OCI-LY7 (cell line): ENCODE data around the gene LRRC7. TPM values are rescaled to one million over a fixed set of nuclear protein-coding genes. Genes with fewer than 3 reads are reported as not detected.
A peak's percentile ranks its signal among the peaks of the same experiment; 100 is the strongest.

Source experiments
- BruUV-seq: library from RNA; stranded (reverse); fragments of 400-500 nt; replicated peaks from 2 replicates; lab custom pipeline; 2021; lab: Mats Ljungman, UMichigan
- CTCF ChIA-PET: fragments of 300-600 bp; sonication (Branson Sonifier 250); formaldehyde crosslinking; loops from one replicate; lab custom pipeline; 2022; ENCODE audit warnings: antibody characterized with exemption; ENCODE audit not compliant: unreplicated experiment; lab: Charles Lee
- POLR2A ChIA-PET: fragments of 300-600 bp; sonication (Branson Sonifier 250); formaldehyde crosslinking; loops from one replicate; lab custom pipeline; 2022; ENCODE audit warnings: antibody characterized with exemption; lab: Charles Lee
- DNase-seq: peaks from one replicate; pipeline ENCODE4 v3.0.0-alpha.2; 2015; ENCODE audit warnings: low spot score
- H2AFZ ChIP-seq: fragments of 200-600 bp; sonication (generic), shearing (Covaris generic); 2 replicates; pipeline ENCODE4 v1.6.1; 2014; ENCODE audit warnings: mild to moderate bottlenecking, antibody characterized with exemption, low read length, moderate library complexity
- H3K27ac ChIP-seq: fragments of 200-600 bp; sonication (generic); 2 replicates; pipeline ENCODE4 v1.5.1; 2014; ENCODE audit warnings: mixed run types, low read depth, mild to moderate bottlenecking, moderate library complexity, low read length, inconsistent platforms; ENCODE audit not compliant: poor library complexity, severe bottlenecking
- H3K36me3 ChIP-seq: fragments of 200-600 bp; sonication (generic); 2 replicates; pipeline ENCODE4 v1.6.1; 2014; ENCODE audit warnings: mild to moderate bottlenecking, antibody characterized with exemption, low read length, moderate library complexity, mixed read lengths; ENCODE audit not compliant: insufficient read depth
- H3K4me1 ChIP-seq: fragments of 200-600 bp; sonication (generic); 2 replicates; pipeline ENCODE4 v1.5.1; 2014; ENCODE audit warnings: mild to moderate bottlenecking, low read length; ENCODE audit not compliant: insufficient read depth, poor library complexity, severe bottlenecking
- H3K4me2 ChIP-seq: fragments of 200-600 bp; sonication (generic); 2 replicates; pipeline ENCODE4 v1.6.1; 2014; ENCODE audit warnings: mild to moderate bottlenecking, low read length
- H3K4me3 ChIP-seq: fragments of 200-600 bp; sonication (generic); 2 replicates; pipeline ENCODE4 v1.5.1; 2014; ENCODE audit warnings: mild to moderate bottlenecking, low read depth, low read length; ENCODE audit not compliant: poor library complexity, severe bottlenecking
- H3K79me2 ChIP-seq: fragments of 200-600 bp; sonication (generic); 2 replicates; pipeline ENCODE4 v1.6.1; 2016; ENCODE audit warnings: low read depth, mild to moderate bottlenecking, low read length, moderate library complexity, mixed read lengths; ENCODE audit not compliant: insufficient read depth
- H3K9me2 ChIP-seq: fragments of 200-600 bp; sonication (generic); 2 replicates; pipeline ENCODE4 v1.6.1; 2016; ENCODE audit warnings: mild to moderate bottlenecking, low read length, mixed read lengths; ENCODE audit not compliant: insufficient read depth
- H3K9me3 ChIP-seq: fragments of 200-600 bp; sonication (generic); 2 replicates; pipeline ENCODE4 v1.6.1; 2014; ENCODE audit warnings: mild to moderate bottlenecking, mixed run types, low read length, mixed read lengths
- H4K20me1 ChIP-seq: fragments of 200-600 bp; sonication (generic); 2 replicates; pipeline ENCODE4 v1.6.1; 2014; ENCODE audit warnings: mild to moderate bottlenecking, antibody characterized with exemption, low read length, moderate library complexity, mixed read lengths; ENCODE audit not compliant: insufficient read depth
- EZH2phosphoT487 ChIP-seq: fragments of 200-600 bp; sonication (generic); IDR thresholded peaks from 2 replicates; pipeline ENCODE4 v1.6.1; 2018; ENCODE audit warnings: low read depth, borderline replicate concordance, mild to moderate bottlenecking, mixed run types, antibody characterized with exemption, low read length, moderate library complexity, mixed read lengths
- intact Hi-C: fragments of 100-400 bp; cut with micrococcal nuclease; formaldehyde crosslinking; loops from one replicate; pipeline ENCODE4 v1.10.0; 2022; ENCODE audit not compliant: unreplicated experiment
- total RNA-seq, 2 experiments: library from RNA; depleted of rRNA in 1 of 2; stranded (reverse); fragments of >200 nt in 1 of 2; shearing (Covaris generic) in 1 of 2; gene quantifications; 2 replicates each; pipeline ENCODE4 v1.2.3, GENCODE V29; 2014 to 2022
- TF ChIP-seq, protein P1 (sequence below): fragments of 200-600 bp; sonication (generic); conservative IDR thresholded peaks from 2 replicates; pipeline ENCODE4 v1.5.1; 2014; ENCODE audit warnings: mild to moderate bottlenecking, antibody characterized with exemption, low read length, moderate library complexity, mixed read lengths

LRRC7 gene
- total RNA-seq, 2 experiments from 2014 or later = not detected

DNA sequence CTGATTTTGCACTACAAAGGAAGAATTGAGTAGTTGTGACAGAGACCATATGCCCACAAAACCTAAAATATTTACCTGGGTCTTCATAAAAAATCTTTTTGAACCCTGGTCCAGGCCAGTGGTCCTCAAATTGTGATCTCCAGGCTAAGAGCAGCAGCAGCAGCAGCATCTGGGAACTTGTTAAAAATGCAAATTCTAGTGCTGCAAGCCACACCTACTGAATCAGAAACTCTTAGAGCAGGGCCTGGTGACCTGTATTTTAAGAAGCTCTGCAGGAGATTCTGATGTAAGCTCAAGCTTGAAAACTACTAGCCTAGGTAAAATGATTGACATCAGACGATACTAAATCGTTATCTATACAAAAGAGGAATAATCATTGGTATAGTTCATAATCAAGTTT is 112.2 kb downstream of the LRRC7 start:
- Histone ChIP-seq H2AFZ (no peak overlapping the region), H3K36me3 (no peaks in the 10 kb centered on the region), H3K9me2 (no peaks in the 10 kb centered on the region), H3K27ac (no peak overlapping the region), H3K4me1 (no peaks in the 10 kb centered on the region), H3K9me3 (no peaks in the 10 kb centered on the region), H4K20me1 (no peaks in the 10 kb centered on the region), H3K79me2 (no peaks in the 10 kb centered on the region), H3K4me3 (no peak overlapping the region), H3K4me2 (no peak overlapping the region)
- no TSS peak for BruUV-seq
- ChIA-PET POLR2A (interaction anchor here (0.7 kb wide), 1 partner anchor 985 kb away, joined by 3 read pairs; no protein-coding TSS in a partner anchor), CTCF (no interaction called here)
- TF ChIP-seq EZH2phosphoT487 = no peak
- TF ChIP-seq, protein P1, sequence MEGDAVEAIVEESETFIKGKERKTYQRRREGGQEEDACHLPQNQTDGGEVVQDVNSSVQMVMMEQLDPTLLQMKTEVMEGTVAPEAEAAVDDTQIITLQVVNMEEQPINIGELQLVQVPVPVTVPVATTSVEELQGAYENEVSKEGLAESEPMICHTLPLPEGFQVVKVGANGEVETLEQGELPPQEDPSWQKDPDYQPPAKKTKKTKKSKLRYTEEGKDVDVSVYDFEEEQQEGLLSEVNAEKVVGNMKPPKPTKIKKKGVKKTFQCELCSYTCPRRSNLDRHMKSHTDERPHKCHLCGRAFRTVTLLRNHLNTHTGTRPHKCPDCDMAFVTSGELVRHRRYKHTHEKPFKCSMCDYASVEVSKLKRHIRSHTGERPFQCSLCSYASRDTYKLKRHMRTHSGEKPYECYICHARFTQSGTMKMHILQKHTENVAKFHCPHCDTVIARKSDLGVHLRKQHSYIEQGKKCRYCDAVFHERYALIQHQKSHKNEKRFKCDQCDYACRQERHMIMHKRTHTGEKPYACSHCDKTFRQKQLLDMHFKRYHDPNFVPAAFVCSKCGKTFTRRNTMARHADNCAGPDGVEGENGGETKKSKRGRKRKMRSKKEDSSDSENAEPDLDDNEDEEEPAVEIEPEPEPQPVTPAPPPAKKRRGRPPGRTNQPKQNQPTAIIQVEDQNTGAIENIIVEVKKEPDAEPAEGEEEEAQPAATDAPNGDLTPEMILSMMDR = no peak
- intact Hi-C loops = no loop called here
- no peak for DNase-seq

DNA sequence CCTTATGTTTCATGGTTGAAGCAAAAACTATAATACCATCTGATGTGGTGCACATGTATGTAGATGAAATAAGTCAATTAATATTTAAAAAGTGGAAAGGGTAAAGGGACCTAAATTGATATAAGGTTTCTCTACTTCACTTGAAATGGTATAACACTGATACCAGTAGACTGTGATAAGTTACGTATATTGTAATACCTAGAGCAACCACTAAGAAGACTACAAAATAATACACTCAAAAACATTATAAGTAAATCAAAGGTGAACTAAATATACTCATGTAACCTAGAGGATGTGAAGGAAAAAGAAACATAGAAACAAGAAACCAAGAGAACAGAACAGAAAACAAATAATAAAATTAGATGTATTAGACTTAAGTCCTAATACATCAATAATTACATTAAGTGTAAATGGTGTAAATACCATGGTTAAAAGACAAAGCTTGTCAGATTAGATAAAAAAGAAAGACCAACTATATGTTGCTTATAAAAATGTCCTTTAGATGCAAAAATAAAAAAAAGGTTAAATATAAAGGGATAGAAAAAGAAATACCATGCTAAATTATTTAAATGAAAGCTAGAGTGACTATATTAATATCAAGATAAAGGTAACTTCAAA is 118.8 kb downstream of the LRRC7 start:
- BruUV-seq = no TSS peak
- no peak for DNase-seq
- no peaks in the 10 kb centered on the region for H3K9me2 ChIP-seq
- H4K20me1 ChIP-seq = no peaks in the 10 kb centered on the region
- no peaks in the 10 kb centered on the region for H3K79me2 ChIP-seq
- ChIA-PET POLR2A (interaction anchor here (0.6 kb wide), 1 partner anchor 378 kb away, joined by 4 read pairs; no protein-coding TSS in a partner anchor), CTCF (no interaction called here)
- no peak overlapping the region for H2AFZ ChIP-seq
- no peak overlapping the region for H3K27ac ChIP-seq
- intact Hi-C loops = no loop called here
- no peaks in the 10 kb centered on the region for H3K4me1 ChIP-seq
- TF ChIP-seq, protein P1 = 0 out of 2 replicates have a peak, but pooled peaks have one; percentile 14
- TF ChIP-seq EZH2phosphoT487 = no peak
- H3K4me3 ChIP-seq = no peak overlapping the region
- H3K4me2 ChIP-seq = no peak overlapping the region
- no peaks in the 10 kb centered on the region for H3K9me3 ChIP-seq
- no peaks in the 10 kb centered on the region for H3K36me3 ChIP-seq

DNA sequence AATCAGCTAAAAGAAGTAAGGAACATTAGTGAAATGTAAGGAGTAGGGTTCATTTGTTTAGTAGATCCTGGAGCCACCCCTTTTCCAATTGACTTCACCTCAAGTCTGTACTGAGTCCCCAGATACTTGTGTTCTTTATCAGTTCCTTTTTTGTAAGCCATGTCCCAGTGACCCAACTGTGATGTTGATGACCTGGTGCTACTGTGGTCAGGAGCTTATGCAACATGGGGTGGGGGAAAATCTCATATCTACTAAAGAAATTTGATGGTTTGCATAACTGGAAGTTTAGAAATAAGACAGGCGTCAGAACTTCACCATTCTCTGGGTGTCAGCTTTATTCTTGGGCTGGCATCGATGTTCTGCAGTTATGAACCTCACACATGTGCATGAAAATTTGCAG is 120.5 kb downstream of the LRRC7 start:
- no peak for DNase-seq
- Histone ChIP-seq H3K9me2 (no peaks in the 10 kb centered on the region), H3K4me2 (no peak overlapping the region), H2AFZ (no peak overlapping the region), H3K4me1 (no peaks in the 10 kb centered on the region), H3K4me3 (no peak overlapping the region), H3K27ac (no peak overlapping the region), H3K79me2 (no peaks in the 10 kb centered on the region), H3K9me3 (no peaks in the 10 kb centered on the region), H4K20me1 (no peaks in the 10 kb centered on the region), H3K36me3 (no peaks in the 10 kb centered on the region)
- intact Hi-C loops = no loop called here
- ChIA-PET CTCF (no interaction called here), POLR2A (interaction anchor here (0.7 kb wide), 1 partner anchor 47 kb away, joined by 4 read pairs; no protein-coding TSS in a partner anchor)
- TF ChIP-seq, protein P1 = no peak
- no peak for TF ChIP-seq EZH2phosphoT487
- no TSS peak for BruUV-seq
